ENCODE results near the gene PPDPF. TPM values are rescaled to one million over a fixed set of nuclear protein-coding genes. Genes with fewer than 3 reads are reported as not detected.

The PPDPF gene
- polyA plus RNA-seq, 3 donors = 13.4 to 39.9 (median 26.1) TPM

DNA sequence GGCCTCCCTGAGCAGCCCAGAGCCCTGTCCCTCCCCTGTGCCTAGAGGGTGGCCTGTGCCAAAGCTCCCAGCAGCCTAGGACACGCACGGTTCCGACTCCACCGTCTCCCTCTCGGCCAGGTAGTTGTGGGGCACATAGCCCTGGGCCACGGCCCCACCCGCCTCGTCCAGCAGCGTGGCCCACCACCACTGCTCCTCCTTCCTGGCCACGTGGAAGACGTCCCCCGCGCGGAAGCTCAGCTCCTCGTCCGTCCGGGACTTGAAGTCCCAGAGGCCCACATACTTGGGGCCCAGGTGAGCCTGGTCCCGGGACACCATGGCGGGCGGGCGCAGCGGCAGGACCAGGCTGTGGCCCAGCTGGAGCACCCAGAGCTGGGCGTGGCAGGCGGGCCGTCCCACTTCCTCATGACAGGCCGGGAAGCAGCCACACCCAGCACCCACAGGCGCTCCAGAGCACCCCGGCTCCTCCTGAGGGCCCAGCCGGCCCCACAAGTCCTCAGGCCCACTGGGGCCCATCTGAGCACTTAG is 16.5 kb downstream of the PPDPF start, which contains the start of gene PTK6:
Gene PTK6 (minus strand): TSS at position 380 of the 528 bp plus-strand sequence. CDS start 62 bp downstream, at position 318.
- peak within 1 kb of the TSS; percentile 77 for H3K9ac ChIP-seq (ENCODE audit: insufficient read depth, low read length, poor library complexity, severe bottlenecking)
- no peaks in the 10 kb centered on the region for H4K20me1 ChIP-seq (ENCODE audit: insufficient read depth, low read length)
- WGBS (ENCODE audit: insufficient coverage) = 55% methylated on average over 27 of the region's 29 CpGs
- H3K9me3 Mint-ChIP-seq = peaks cover 0 to 3% (median 0%) of the 10 kb centered on the region in 7 donors
- peaks cover 16% of the 10 kb centered on the region for H3K4me1 Mint-ChIP-seq
- H3K36me3 Mint-ChIP-seq = peaks cover 0 to 2% of the 10 kb centered on the region in 2 donors
- peaks cover 6 to 22% (median 13%) of the 10 kb centered on the region in 3 donors for H3K27me3 Mint-ChIP-seq (ENCODE audit: low read depth in 3 of 3)
- H3K36me3 ChIP-seq (replicated peaks in 1 of 2; ENCODE audit: control insufficient read depth in 1 of 2, insufficient read depth in 2 of 2, low read length in 2 of 2) = no peaks in the 10 kb centered on the region
- H3K79me2 ChIP-seq (ENCODE audit: insufficient read depth, low read length) = no peaks in the 10 kb centered on the region
- H3K9me3 ChIP-seq (replicated peaks in 1 of 2; ENCODE audit: control insufficient read depth in 1 of 2, insufficient read depth in 1 of 2, low read length in 2 of 2) = no peaks in the 10 kb centered on the region
- peak within 1 kb of the TSS; percentile 82 for H3K4me2 ChIP-seq (replicated peaks; ENCODE audit: extremely low read depth, low read length, poor library complexity, severe bottlenecking)
- TF ChIP-seq, protein P1, sequence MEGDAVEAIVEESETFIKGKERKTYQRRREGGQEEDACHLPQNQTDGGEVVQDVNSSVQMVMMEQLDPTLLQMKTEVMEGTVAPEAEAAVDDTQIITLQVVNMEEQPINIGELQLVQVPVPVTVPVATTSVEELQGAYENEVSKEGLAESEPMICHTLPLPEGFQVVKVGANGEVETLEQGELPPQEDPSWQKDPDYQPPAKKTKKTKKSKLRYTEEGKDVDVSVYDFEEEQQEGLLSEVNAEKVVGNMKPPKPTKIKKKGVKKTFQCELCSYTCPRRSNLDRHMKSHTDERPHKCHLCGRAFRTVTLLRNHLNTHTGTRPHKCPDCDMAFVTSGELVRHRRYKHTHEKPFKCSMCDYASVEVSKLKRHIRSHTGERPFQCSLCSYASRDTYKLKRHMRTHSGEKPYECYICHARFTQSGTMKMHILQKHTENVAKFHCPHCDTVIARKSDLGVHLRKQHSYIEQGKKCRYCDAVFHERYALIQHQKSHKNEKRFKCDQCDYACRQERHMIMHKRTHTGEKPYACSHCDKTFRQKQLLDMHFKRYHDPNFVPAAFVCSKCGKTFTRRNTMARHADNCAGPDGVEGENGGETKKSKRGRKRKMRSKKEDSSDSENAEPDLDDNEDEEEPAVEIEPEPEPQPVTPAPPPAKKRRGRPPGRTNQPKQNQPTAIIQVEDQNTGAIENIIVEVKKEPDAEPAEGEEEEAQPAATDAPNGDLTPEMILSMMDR (IDR thresholded peaks at IDR 0.05) = no peak
- peaks cover 23 to 28% of the 10 kb centered on the region in 2 donors for H3K4me1 ChIP-seq (ENCODE audit: control insufficient read depth in 1 of 2, insufficient read depth in 2 of 2, low read length in 2 of 2)
- peak within 1 kb of the TSS; percentile 80 for H2AFZ ChIP-seq (ENCODE audit: insufficient read depth, low read depth, low read length, poor library complexity, severe bottlenecking)
- peak within 1 kb of the TSS; percentile 89 to 90 for H3K27ac ChIP-seq (ENCODE audit: low read depth in 1 of 2, low read length in 2 of 2)
- intact Hi-C loops (cut with micrococcal nuclease) = loop anchor here (1.0 to 10.0 kb wide), 10 partner anchors 16 to 445 kb away; partner anchors contain the start of genes GMEB2 (in 2 of the 2), PPDPF (in 2 of the 2), ABHD16B (in 1 of the 2) and PRPF6 (in 1 of the 2)
- peak within 1 kb of the TSS; percentile 65 to 84 for H3K4me3 Mint-ChIP-seq
- peak; percentile 73 to 75 (median 75) for DNase-seq
- H3K4me3 ChIP-seq (replicated peaks in 1 of 3; ENCODE audit: low read depth in 2 of 3, low read length in 3 of 3) = peak within 1 kb of the TSS; percentile 13 to 77 (median 41)
- peaks cover 0 to 17% of the 10 kb centered on the region in 2 donors for H3K27me3 ChIP-seq (ENCODE audit: control insufficient read depth in 2 of 2, insufficient read depth in 2 of 2, low read length in 2 of 2)
- H3K27ac Mint-ChIP-seq = peak within 1 kb of the TSS; percentile 82 to 93 (median 90)

DNA sequence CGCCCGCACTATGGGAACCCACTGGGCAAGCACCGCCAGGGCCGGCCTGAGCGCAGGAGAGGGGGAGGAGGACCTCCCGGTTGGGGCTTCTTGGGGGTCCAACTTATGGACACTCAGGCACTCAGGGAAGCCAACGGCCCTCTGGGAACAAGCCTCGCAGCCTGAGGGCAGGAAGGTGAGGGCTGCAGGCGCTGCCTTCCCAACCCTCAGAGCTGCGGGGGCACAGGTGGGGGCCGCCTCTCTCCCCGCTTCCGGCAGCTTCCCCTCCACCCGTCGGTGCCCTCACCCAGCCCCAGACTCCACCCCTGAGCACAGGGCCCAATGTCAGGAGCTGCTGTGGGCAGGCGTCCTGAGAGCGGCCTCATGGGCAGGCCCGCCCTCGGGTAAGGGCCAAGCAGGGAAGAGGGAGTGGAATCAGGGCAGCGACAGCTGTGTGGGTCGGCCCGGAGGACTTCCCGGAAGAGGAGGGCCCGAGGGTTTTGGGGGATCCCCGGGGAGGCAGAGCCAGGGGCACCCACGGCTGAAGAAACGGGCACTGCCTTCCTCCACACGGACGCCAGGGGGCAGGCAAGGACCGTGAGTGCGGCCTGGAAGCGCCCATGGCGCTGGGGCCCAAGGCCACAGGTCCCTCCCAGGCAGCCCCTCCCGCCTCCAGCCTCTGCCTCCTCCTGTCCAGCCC is 17.1 kb downstream of the PPDPF start:
- TF ChIP-seq, protein P1 (IDR thresholded peaks at IDR 0.05) = peak; percentile 96
- peaks cover 0 to 18% of the 10 kb centered on the region in 2 donors for H3K27me3 ChIP-seq (ENCODE audit: control insufficient read depth in 2 of 2, insufficient read depth in 2 of 2, low read length in 2 of 2)
- no peaks in the 10 kb centered on the region for H4K20me1 ChIP-seq (ENCODE audit: insufficient read depth, low read length)
- peak overlapping the region; percentile 13 to 77 (median 41) for H3K4me3 ChIP-seq (replicated peaks in 1 of 3; ENCODE audit: low read depth in 2 of 3, low read length in 3 of 3)
- H3K27me3 Mint-ChIP-seq (ENCODE audit: low read depth in 3 of 3) = peaks cover 9 to 22% (median 13%) of the 10 kb centered on the region in 3 donors
- peak overlapping the region; percentile 89 to 90 for H3K27ac ChIP-seq (ENCODE audit: low read depth in 1 of 2, low read length in 2 of 2)
- no peaks in the 10 kb centered on the region for H3K36me3 ChIP-seq (replicated peaks in 1 of 2; ENCODE audit: control insufficient read depth in 1 of 2, insufficient read depth in 2 of 2, low read length in 2 of 2)
- peak overlapping the region; percentile 82 to 93 (median 90) for H3K27ac Mint-ChIP-seq
- H2AFZ ChIP-seq (ENCODE audit: insufficient read depth, low read depth, low read length, poor library complexity, severe bottlenecking) = peak overlapping the region; percentile 80
- H3K36me3 Mint-ChIP-seq = peaks cover 0 to 2% of the 10 kb centered on the region in 2 donors
- H3K9me3 Mint-ChIP-seq = peaks cover 0 to 3% (median 0%) of the 10 kb centered on the region in 7 donors
- H3K9me3 ChIP-seq (replicated peaks in 1 of 2; ENCODE audit: control insufficient read depth in 1 of 2, insufficient read depth in 1 of 2, low read length in 2 of 2) = no peaks in the 10 kb centered on the region
- H3K4me1 Mint-ChIP-seq = peaks cover 16% of the 10 kb centered on the region
- peak overlapping the region; percentile 77 for H3K9ac ChIP-seq (ENCODE audit: insufficient read depth, low read length, poor library complexity, severe bottlenecking)
- peak; percentile 96 to 98 (median 97) for DNase-seq
- peak overlapping the region; percentile 82 for H3K4me2 ChIP-seq (replicated peaks; ENCODE audit: extremely low read depth, low read length, poor library complexity, severe bottlenecking)
- 1% methylated on average over 30 of the region's 34 CpGs for WGBS (ENCODE audit: insufficient coverage)
- H3K4me1 ChIP-seq (ENCODE audit: control insufficient read depth in 1 of 2, insufficient read depth in 2 of 2, low read length in 2 of 2) = peaks cover 23 to 28% of the 10 kb centered on the region in 2 donors
- H3K4me3 Mint-ChIP-seq = peak overlapping the region; percentile 65 to 84
- H3K79me2 ChIP-seq (ENCODE audit: insufficient read depth, low read length) = no peaks in the 10 kb centered on the region
- intact Hi-C loops (cut with micrococcal nuclease) = loop anchor here (1.0 to 10.0 kb wide), 10 partner anchors 17 to 445 kb away; partner anchors contain the start of genes GMEB2 (in 2 of the 2), PPDPF (in 2 of the 2), ABHD16B (in 1 of the 2) and PRPF6 (in 1 of the 2)
